ENCODE data around the gene FZD10. TPM values are rescaled to one million over a fixed set of nuclear protein-coding genes. Genes with fewer than 3 reads are reported as not detected.

Gene FZD10
- total RNA-seq, 1 experiment from 2014 or later, result not detected

DNA sequence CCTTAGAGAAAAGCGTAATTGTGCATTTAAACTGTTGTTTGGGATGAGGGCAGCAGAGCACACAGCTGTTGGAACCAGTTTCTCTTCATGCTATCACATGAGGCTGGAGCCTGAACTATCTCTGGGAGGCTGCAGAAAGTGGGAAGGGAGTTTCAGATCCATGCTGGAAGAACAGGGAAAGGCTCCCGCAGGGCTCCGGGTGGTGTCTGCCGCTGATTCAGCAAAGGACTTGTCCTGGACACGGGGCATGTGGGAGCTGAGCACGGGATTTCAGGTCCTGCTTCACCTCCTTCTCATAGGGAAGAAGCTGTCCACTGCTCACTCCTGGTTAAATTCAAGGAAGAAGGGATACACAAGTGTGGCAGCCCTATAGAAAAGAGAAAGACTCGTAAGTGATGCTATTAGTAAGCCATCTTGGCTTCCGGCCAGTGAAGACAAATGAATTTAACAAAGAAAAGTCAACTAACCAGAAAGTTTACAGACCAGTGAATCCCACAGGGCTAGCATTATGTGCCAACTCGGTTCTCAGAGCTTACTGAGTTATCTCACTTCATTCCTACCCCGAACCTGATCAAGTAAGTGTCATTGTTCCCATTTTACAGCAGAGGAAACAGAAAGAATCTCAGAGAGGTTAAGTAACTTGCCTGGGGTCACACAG is 6.7 kb upstream of the FZD10 start:
- no peak for DNase-seq (ENCODE audit: low read depth, low spot score)
- intact Hi-C loops (cut with micrococcal nuclease; ENCODE audit: unreplicated experiment) (no loop called here), in situ Hi-C loops (cut with HindIII; ENCODE audit: low pct_unique_long_range_greater_than_20kb, low sequenced_read_pairs) (no loop called here)
- H3K27me3 ChIP-seq (ENCODE audit: control insufficient read depth, insufficient read depth, low read length), result peaks cover 8% of the 10 kb centered on the region; the same call in 1 of the 2 replicates
- no peaks in the 10 kb centered on the region for H3K9me3 ChIP-seq (ENCODE audit: control insufficient read depth, insufficient read depth, low read depth, low read length)
- ChIA-PET CTCF (no interaction called here), POLR2A (no interaction called here)
- ATAC-seq, result no peak
- H3K36me3 ChIP-seq (ENCODE audit: control insufficient read depth, insufficient read depth, low read length), result no peaks in the 10 kb centered on the region
- no peak for TF ChIP-seq POLR2AphosphoS5 (IDR thresholded peaks at IDR 0.05; ENCODE audit: low read depth, low read length)
- TF ChIP-seq, protein P1, sequence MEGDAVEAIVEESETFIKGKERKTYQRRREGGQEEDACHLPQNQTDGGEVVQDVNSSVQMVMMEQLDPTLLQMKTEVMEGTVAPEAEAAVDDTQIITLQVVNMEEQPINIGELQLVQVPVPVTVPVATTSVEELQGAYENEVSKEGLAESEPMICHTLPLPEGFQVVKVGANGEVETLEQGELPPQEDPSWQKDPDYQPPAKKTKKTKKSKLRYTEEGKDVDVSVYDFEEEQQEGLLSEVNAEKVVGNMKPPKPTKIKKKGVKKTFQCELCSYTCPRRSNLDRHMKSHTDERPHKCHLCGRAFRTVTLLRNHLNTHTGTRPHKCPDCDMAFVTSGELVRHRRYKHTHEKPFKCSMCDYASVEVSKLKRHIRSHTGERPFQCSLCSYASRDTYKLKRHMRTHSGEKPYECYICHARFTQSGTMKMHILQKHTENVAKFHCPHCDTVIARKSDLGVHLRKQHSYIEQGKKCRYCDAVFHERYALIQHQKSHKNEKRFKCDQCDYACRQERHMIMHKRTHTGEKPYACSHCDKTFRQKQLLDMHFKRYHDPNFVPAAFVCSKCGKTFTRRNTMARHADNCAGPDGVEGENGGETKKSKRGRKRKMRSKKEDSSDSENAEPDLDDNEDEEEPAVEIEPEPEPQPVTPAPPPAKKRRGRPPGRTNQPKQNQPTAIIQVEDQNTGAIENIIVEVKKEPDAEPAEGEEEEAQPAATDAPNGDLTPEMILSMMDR (IDR thresholded peaks at IDR 0.05), result no peak
- no peak for TF ChIP-seq SIN3A (IDR thresholded peaks at IDR 0.05; ENCODE audit: borderline replicate concordance, insufficient read depth, low read depth, low read length)
- TF ChIP-seq, protein P2, sequence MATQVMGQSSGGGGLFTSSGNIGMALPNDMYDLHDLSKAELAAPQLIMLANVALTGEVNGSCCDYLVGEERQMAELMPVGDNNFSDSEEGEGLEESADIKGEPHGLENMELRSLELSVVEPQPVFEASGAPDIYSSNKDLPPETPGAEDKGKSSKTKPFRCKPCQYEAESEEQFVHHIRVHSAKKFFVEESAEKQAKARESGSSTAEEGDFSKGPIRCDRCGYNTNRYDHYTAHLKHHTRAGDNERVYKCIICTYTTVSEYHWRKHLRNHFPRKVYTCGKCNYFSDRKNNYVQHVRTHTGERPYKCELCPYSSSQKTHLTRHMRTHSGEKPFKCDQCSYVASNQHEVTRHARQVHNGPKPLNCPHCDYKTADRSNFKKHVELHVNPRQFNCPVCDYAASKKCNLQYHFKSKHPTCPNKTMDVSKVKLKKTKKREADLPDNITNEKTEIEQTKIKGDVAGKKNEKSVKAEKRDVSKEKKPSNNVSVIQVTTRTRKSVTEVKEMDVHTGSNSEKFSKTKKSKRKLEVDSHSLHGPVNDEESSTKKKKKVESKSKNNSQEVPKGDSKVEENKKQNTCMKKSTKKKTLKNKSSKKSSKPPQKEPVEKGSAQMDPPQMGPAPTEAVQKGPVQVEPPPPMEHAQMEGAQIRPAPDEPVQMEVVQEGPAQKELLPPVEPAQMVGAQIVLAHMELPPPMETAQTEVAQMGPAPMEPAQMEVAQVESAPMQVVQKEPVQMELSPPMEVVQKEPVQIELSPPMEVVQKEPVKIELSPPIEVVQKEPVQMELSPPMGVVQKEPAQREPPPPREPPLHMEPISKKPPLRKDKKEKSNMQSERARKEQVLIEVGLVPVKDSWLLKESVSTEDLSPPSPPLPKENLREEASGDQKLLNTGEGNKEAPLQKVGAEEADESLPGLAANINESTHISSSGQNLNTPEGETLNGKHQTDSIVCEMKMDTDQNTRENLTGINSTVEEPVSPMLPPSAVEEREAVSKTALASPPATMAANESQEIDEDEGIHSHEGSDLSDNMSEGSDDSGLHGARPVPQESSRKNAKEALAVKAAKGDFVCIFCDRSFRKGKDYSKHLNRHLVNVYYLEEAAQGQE (IDR thresholded peaks at IDR 0.05; ENCODE audit: insufficient read depth in 1 of 2, low read depth in 2 of 2, low read length in 1 of 2), result no peak
- no peak for TF ChIP-seq TCF7L2 (IDR thresholded peaks at IDR 0.05; ENCODE audit: low read depth, low read length)
- H3K4me3 ChIP-seq (ENCODE audit: low read depth in 2 of 2, low read length in 2 of 2), result no peak overlapping the region
- no TSS peak for BruUV-seq (replicated peaks)
- H3K27ac ChIP-seq (ENCODE audit: low read length), result no peak overlapping the region
- H3K4me1 ChIP-seq (ENCODE audit: control insufficient read depth, insufficient read depth, low read length), result no peaks in the 10 kb centered on the region

DNA sequence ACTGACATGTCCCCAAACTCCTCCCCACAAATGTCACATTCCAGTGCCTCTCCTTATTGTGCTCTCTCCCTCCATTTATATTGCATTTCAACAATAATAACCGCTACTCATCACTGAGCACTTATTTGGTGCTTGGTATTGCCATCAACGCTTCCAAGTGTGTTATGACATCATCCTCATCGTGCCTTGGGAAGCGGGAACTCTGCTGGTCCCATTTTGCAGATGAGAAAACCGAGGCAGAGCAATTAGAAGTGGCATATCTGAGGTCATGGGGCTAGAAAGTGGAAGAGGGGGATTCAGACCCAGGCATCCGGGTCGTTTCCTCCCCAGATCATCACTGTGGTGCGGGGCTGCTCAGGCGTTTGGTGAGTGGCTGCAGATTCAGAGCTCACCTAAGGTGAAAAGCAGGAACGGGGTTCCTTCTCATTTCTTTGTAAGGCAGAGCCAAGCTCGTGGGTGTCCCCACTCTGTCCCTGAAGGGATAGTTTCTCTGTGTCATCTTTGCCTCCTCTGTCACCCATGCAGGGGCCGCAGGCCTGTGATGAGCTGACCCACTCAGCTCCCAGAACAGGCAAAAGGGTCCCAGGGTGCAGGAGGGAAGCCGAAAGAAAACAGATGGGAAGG is 5.5 kb upstream of the FZD10 start:
- in situ Hi-C loops (cut with HindIII; ENCODE audit: low pct_unique_long_range_greater_than_20kb, low sequenced_read_pairs) (no loop called here), intact Hi-C loops (cut with micrococcal nuclease; ENCODE audit: unreplicated experiment) (no loop called here)
- POLR2A ChIA-PET, result interaction anchor here (0.7 kb wide), 1 partner anchor 53 kb away, joined by 5 read pairs; no protein-coding TSS in a partner anchor

More for the DNA sequence above, 5.5 kb upstream of the FZD10 start:
- CTCF ChIA-PET, result no interaction called here
- DNase-seq (ENCODE audit: low read depth, low spot score) (no peak), ATAC-seq (no peak)
- no TSS peak for BruUV-seq (replicated peaks)
- no peak overlapping the region for H3K27ac ChIP-seq (ENCODE audit: low read length)
- no peaks in the 10 kb centered on the region for H3K36me3 ChIP-seq (ENCODE audit: control insufficient read depth, insufficient read depth, low read length)
- H3K4me1 ChIP-seq (ENCODE audit: control insufficient read depth, insufficient read depth, low read length), result no peaks in the 10 kb centered on the region
- H3K9me3 ChIP-seq (ENCODE audit: control insufficient read depth, insufficient read depth, low read depth, low read length), result no peaks in the 10 kb centered on the region
- peaks cover 8% of the 10 kb centered on the region; the same call in 1 of the 2 replicates for H3K27me3 ChIP-seq (ENCODE audit: control insufficient read depth, insufficient read depth, low read length)
- H3K4me3 ChIP-seq (ENCODE audit: low read depth in 2 of 2, low read length in 2 of 2), result no peak overlapping the region
- TF ChIP-seq POLR2AphosphoS5 (IDR thresholded peaks at IDR 0.05; ENCODE audit: low read depth, low read length) (no peak), SIN3A (IDR thresholded peaks at IDR 0.05; ENCODE audit: borderline replicate concordance, insufficient read depth, low read depth, low read length) (no peak), TCF7L2 (IDR thresholded peaks at IDR 0.05; ENCODE audit: low read depth, low read length) (no peak)
- TF ChIP-seq, protein P2 (IDR thresholded peaks at IDR 0.05; ENCODE audit: insufficient read depth in 1 of 2, low read depth in 2 of 2, low read length in 1 of 2), result no peak
- TF ChIP-seq, protein P1 (IDR thresholded peaks at IDR 0.05), result no peak
